Right lobe of liver (tissue), 6 donors: ENCODE results near the gene GPR161. TPM values are rescaled to one million over a fixed set of nuclear protein-coding genes. Genes with fewer than 3 reads are reported as not detected.

Experiments
- ATAC-seq, 4 donors: fragments of 200-7000 bp; cut with Tn5 transposase; one replicate each; pipeline ENCODE4 v1.9.1; 2020; ENCODE audit warnings: mild to moderate bottlenecking in 4 of 4, moderate library complexity in 4 of 4
- DNase-seq, 3 donors: peaks; one replicate each; pipeline ENCODE4 v3.0.0-alpha.2; 2020
- H3K27ac ChIP-seq, 3 donors: fragments of 200-600 bp; one replicate each; pipeline ENCODE4 v1.8.0; 2022
- H3K27me3 ChIP-seq, 2 donors: fragments of 200-600 bp; one replicate each; pipeline ENCODE4 v1.8.0; 2022
- H3K36me3 ChIP-seq, 4 donors: fragments of 200-600 bp; sonication (generic) in 1 of 4; one replicate each; pipeline versions ENCODE4 v1.5.1 to v1.8.0; 2017 to 2022; ENCODE audit warnings: control low read depth in 1 of 4
- H3K4me1 ChIP-seq, 4 donors: fragments of 200-600 bp; sonication (generic) in 1 of 4; one replicate each; pipeline versions ENCODE4 v1.5.1 to v1.8.0; 2017 to 2022; ENCODE audit warnings: control low read depth in 1 of 4
- H3K4me3 ChIP-seq, 3 donors: fragments of 200-600 bp; one replicate each; pipeline ENCODE4 v1.8.0; 2022
- H3K9me3 ChIP-seq, 4 donors: fragments of 200-600 bp; sonication (generic) in 1 of 4; one replicate each; pipeline versions ENCODE4 v1.5.1 to v1.8.0; 2017 to 2022; ENCODE audit warnings: control low read depth in 1 of 4
- CTCF ChIP-seq, 4 donors: fragments of 200-600 bp in 3 of 4; fragments of 450-650 bp in 1 of 4; IDR thresholded peaks; one replicate each; pipeline versions ENCODE4 v1.5.1 to v1.8.0; 2016 to 2022; ENCODE audit warnings: antibody characterized with exemption in 4 of 4, mild to moderate bottlenecking in 2 of 4
- POLR2A ChIP-seq: fragments of 450-650 bp; IDR thresholded peaks from one replicate; pipeline ENCODE4 v1.6.1; 2017; ENCODE audit warnings: antibody characterized with exemption, mild to moderate bottlenecking
- WGBS: methylation state at CpG from one replicate; pipeline ENCODE4 v1.1.6; 2018; ENCODE audit warnings: low coverage, low lambda C conversion rate; ENCODE audit not compliant: insufficient coverage; ENCODE audit errors: missing lambda C conversion rate; 5-methylcytosine and 5-hydroxymethylcytosine counted together
- intact Hi-C, 2 donors: fragments of 100-400 bp; cut with DNase I; formaldehyde crosslinking; loops; one replicate each; pipeline versions ENCODE4 v1.11.2 to v1.14.1; 2022
- total RNA-seq, 6 experiments: library from RNA; depleted of rRNA in 2 of 6; stranded (reverse); fragments of >200 nt in 2 of 6; fragmentation: NEBNext Ultra II Directional in 3 of 6; extraction: Animal tissue kit (Norgen Biotek cat#: 25700) in 3 of 6; gene quantifications; one replicate each; pipeline versions ENCODE4 v1.1.0 to v1.2.4, GENCODE V29; 2016 to 2023
- donor health status: DM: no; HTN: yes; CAD: no.
- donor health status: DM: no; HTN: no; CAD: no.
- donor health status: DM: no; HTN: no; CAD: no.
- donor health status: DM: no; HTN: yes; CAD: no.
- donor health status: DM: no; HTN: yes; CAD: no.

GPR161 gene
- total RNA-seq, 6 experiments from 2014 or later: 0.43 to 1.4 (median 0.48) TPM

DNA sequence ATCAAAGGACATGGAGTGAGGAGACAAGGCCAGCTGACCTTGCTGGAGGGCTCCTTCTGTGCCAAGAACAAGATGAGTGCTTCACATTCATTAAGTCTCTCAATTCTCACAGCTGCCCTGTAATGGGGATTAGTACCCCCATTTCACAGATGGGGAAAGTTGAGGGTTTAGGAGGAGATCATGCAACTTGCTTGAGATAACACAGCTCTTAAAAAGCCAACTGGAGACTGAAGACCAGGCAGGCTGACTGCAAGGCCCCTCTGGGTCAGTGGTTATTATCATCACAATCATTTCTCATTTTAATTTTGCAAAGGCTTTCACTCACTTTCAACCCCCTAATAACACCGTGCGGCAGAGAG is 46.8 kb downstream of the GPR161 start:
- H3K9me3 ChIP-seq: no peaks in the 10 kb centered on the region
- 85% methylated on average over 2 of the region's 2 CpGs for WGBS
- peaks cover 0 to under 1% (median 0%) of the 10 kb centered on the region in 4 donors for H3K4me1 ChIP-seq
- ATAC-seq (no peak), DNase-seq (no peak)
- H3K36me3 ChIP-seq: no peaks in the 10 kb centered on the region
- no peaks in the 10 kb centered on the region for H3K27me3 ChIP-seq
- H3K4me3 ChIP-seq: no peak overlapping the region
- intact Hi-C loops: no loop called here
- no peak for TF ChIP-seq POLR2A
- TF ChIP-seq CTCF (IDR thresholded peaks at IDR 0.05): no peak
- no peak overlapping the region for H3K27ac ChIP-seq

DNA sequence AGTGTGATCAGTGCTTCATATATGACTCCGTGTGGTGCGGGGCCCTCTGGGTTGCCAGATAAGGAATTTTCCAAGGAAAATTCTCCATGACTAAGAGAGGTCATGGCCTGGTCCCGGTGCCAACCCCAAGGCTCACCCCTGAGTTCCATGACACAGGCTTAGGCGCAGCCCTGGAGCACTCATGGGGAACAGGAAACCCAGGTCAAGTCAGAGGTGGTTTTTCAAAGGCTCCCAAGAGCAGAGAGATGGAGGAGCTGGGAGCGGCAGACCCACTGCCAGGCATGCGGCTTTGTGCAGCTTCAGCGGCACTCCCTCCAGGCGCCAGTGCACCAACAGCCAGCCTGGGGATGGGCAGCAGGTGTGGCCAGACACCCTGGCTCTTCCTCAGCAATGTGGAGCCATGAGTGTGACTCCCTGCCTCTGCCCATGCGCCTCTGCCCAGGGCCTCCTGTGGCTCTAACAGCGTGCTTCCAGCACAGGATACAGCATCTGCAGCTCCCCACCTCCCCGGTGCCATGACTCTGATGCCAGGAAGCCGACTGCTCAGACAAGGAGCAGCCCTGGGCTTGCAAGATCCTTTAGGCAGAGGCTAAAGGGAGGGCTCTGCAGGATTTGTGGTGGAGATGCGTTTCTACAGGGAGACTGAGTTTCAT is 47.3 kb downstream of the GPR161 start:
- H3K27me3 ChIP-seq: no peaks in the 10 kb centered on the region
- ATAC-seq (no peak), DNase-seq (no peak)
- intact Hi-C loops: no loop called here
- no peak overlapping the region for H3K27ac ChIP-seq
- no peaks in the 10 kb centered on the region for H3K36me3 ChIP-seq
- peaks cover 0 to 6% (median 0%) of the 10 kb centered on the region in 4 donors for H3K4me1 ChIP-seq
- TF ChIP-seq CTCF (IDR thresholded peaks at IDR 0.05) (no peak), POLR2A (no peak)
- H3K4me3 ChIP-seq: no peak overlapping the region
- WGBS: 83% methylated on average over 2 of the region's 13 CpGs
- no peaks in the 10 kb centered on the region for H3K9me3 ChIP-seq

- TF ChIP-seq CTCF (IDR thresholded peaks at IDR 0.05) (no peak), POLR2A (no peak)
- DNase-seq (no peak), ATAC-seq (no peak)
- Histone ChIP-seq H3K27ac (no peak overlapping the region), H3K4me1 (peaks cover 0 to 8% (median 0%) of the 10 kb centered on the region in 4 donors), H3K27me3 (no peaks in the 10 kb centered on the region), H3K36me3 (no peaks in the 10 kb centered on the region), H3K4me3 (no peak overlapping the region), H3K9me3 (no peaks in the 10 kb centered on the region)
- intact Hi-C loops: no loop called here
- 77% methylated on average over 9 of the region's 14 CpGs for WGBS
Measured at GRCh38 chr1:168088511-168089325, 48.0 kb downstream of the GPR161 start.

DNA sequence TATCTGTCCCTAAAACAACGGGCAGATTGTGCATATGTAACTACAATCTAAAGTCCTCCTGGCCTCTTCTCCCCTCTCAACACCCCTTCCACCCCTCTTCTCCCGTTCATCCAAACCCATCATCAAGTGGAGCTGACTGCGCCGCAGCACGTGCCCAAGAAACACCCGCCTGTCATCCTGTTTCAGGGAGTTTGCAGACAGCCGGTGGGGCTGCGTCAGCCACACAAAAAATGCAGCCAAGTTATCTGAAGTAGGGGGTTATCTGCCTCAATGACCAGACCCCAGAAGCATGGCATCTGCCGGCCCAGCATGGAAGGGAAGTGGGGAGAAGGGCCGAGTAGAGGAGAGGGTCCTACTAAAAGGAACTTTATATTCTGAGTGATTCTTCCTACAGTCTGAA is 49.0 kb downstream of the GPR161 start:
- H3K36me3 ChIP-seq: no peaks in the 10 kb centered on the region
- H3K9me3 ChIP-seq: no peaks in the 10 kb centered on the region
- TF ChIP-seq CTCF (IDR thresholded peaks at IDR 0.05): no peak
- intact Hi-C loops: no loop called here
- ATAC-seq (no peak), DNase-seq (no peak)
- WGBS: 72% methylated on average over 6 of the region's 10 CpGs
- no peaks in the 10 kb centered on the region for H3K27me3 ChIP-seq
- H3K4me3 ChIP-seq: no peak overlapping the region
- H3K4me1 ChIP-seq: peaks cover 0 to 8% (median 0%) of the 10 kb centered on the region in 4 donors
- H3K27ac ChIP-seq: no peak overlapping the region
